Pancreas (tissue), 10 donors: ENCODE data around the gene TLX2. TPM values are rescaled to one million over a fixed set of nuclear protein-coding genes. Genes with fewer than 3 reads are reported as not detected.

Experiments used
- ATAC-seq, 4 donors: fragments of 200-7000 bp; cut with Tn5 transposase; one replicate each; pipeline versions ENCODE4 v1.8.0 to v1.9.1; 2020; ENCODE audit warnings: mild to moderate bottlenecking in 4 of 4, moderate library complexity in 4 of 4
- DNase-seq, 6 donors: peaks; one replicate each; pipeline ENCODE4 v3.0.0-alpha.2; 2020
- FAIRE-seq: peaks from 2 replicates; lab custom pipeline; 2012; peaks lifted over from hg19 to GRCh38; lab: Jason Lieb, UNC
- H3K27ac ChIP-seq, 4 donors: fragments of 200-600 bp; sonication (generic); 1 replicate in 3 of 4; 2 replicates in 1 of 4; pipeline versions ENCODE4 v1.5.0 to v1.8.0; 2020
- H3K27me3 ChIP-seq, 4 donors: fragments of 200-600 bp; one replicate each; pipeline ENCODE4 v1.8.0; 2021
- H3K36me3 ChIP-seq, 3 donors: fragments of 200-600 bp; sonication (generic) in 1 of 3; one replicate each; pipeline versions ENCODE4 v1.5.0 to v1.8.0; 2020 to 2021
- H3K4me1 ChIP-seq, 3 donors: fragments of 200-600 bp; one replicate each; pipeline ENCODE4 v1.8.0; 2021
- H3K4me3 ChIP-seq, 4 donors: fragments of 200-600 bp; sonication (generic) in 2 of 4; one replicate each; pipeline versions ENCODE4 v1.5.0 to v1.8.0; 2020 to 2021
- H3K9me3 ChIP-seq, 4 donors: fragments of 200-600 bp; one replicate each; pipeline ENCODE4 v1.8.0; 2021
- WGBS, 2 donors: extraction: QIAGEN DNeasy Blood & Tissue Kit; methylation state at CpG; one replicate each; pipeline ENCODE4 v1.1.7; 2013; 5-methylcytosine and 5-hydroxymethylcytosine counted together
- intact Hi-C, 3 donors: fragments of 100-400 bp; cut with DNase I; formaldehyde crosslinking; loops; one replicate each; pipeline versions ENCODE4 v1.11.1 to v1.14.2; 2022
- polyA plus RNA-seq, 2 donors: library from polyadenylated mRNA; stranded (reverse); fragments of 200-250 nt; gene quantifications; one replicate each; pipeline ENCODE4 v1.2.3, GENCODE V29; 2013
- total RNA-seq, 6 donors: library from RNA; stranded (reverse); fragmentation: NEBNext Ultra II Directional in 4 of 6; extraction: Animal tissue kit (Norgen Biotek cat#: 25700) in 4 of 6; gene quantifications; one replicate each; pipeline versions ENCODE4 v1.2.1 to v1.2.4, GENCODE V29; 2021 to 2023
- TF ChIP-seq, protein P1 (sequence below), 4 donors: fragments of 200-600 bp; sonication (generic) in 3 of 4; IDR thresholded peaks; one replicate each; pipeline versions ENCODE4 v1.5.0 to v1.8.0; 2021; ENCODE audit warnings: antibody characterized with exemption in 4 of 4
- donor health status: healthy with polysubstance abuse.
- donor health status: DM: no; HTN: no; CAD: no; lungs with moderate emphysema.
- donor health status: DM: no; HTN: no; CAD: no.
- donor health status: control.
- donor health status: control.
- donor health status: Bipolar disorder and iron deficiency.
- donor health status: DM: yes; HTN: yes; CAD: no.
- donor health status: DM: no; HTN: no; CAD: no.
- donor health status: DM: no; HTN: no; CAD: no.
- donor health status: DM: yes; HTN: yes; CAD: no.

The TLX2 gene
- total and polyA plus RNA-seq, 8 donors = 0.12 TPM; not detected in 7

DNA sequence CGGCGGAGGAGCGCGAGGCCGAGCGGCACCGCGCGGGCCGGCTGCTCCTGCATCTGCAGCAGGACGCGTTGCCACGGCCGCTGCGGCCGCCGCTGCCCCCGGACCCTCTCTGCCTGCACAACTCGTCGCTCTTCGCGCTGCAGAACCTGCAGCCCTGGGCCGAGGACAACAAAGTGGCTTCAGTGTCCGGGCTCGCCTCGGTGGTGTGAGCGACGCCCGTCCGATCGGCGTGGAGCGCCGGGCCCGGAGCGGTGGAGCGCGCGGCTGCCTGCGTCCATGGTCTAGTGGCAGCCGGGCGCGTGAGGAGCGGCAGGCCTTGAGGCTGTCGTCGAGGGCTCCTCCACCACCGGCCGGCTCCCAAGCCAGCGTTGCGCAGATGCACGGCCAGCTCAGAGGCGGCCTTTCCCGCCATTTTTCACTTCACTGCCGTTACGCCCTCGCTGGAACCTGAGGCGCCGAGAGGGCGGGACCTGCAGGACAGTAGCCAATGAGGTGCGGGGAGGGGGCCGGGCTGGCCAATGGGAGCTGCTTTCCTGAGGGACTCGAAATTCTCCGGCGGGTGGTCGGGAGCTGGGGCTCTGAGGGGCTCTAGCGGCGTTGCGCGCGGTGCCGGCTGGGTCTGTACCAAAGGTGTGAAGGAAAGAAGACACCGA lies 1.9 kb downstream of the TLX2 start:
- H3K27me3 ChIP-seq = peaks cover 0 to 86% (median 14%) of the 10 kb centered on the region in 4 donors
- no peaks in the 10 kb centered on the region for H3K36me3 ChIP-seq
- H3K27ac ChIP-seq = no peak overlapping the region
- 3 to 5% methylated on average over 65 to 72 of the region's 72 CpGs for WGBS, 2 donors
- intact Hi-C loops = no loop called here
- DNase-seq (peak; percentile 62 to 88 (median 72)), ATAC-seq (peak; percentile 84 to 97 (median 92)), FAIRE-seq (no peak)
- no peaks in the 10 kb centered on the region for H3K9me3 ChIP-seq
- TF ChIP-seq, protein P1, sequence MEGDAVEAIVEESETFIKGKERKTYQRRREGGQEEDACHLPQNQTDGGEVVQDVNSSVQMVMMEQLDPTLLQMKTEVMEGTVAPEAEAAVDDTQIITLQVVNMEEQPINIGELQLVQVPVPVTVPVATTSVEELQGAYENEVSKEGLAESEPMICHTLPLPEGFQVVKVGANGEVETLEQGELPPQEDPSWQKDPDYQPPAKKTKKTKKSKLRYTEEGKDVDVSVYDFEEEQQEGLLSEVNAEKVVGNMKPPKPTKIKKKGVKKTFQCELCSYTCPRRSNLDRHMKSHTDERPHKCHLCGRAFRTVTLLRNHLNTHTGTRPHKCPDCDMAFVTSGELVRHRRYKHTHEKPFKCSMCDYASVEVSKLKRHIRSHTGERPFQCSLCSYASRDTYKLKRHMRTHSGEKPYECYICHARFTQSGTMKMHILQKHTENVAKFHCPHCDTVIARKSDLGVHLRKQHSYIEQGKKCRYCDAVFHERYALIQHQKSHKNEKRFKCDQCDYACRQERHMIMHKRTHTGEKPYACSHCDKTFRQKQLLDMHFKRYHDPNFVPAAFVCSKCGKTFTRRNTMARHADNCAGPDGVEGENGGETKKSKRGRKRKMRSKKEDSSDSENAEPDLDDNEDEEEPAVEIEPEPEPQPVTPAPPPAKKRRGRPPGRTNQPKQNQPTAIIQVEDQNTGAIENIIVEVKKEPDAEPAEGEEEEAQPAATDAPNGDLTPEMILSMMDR (IDR thresholded peaks at IDR 0.05) = no peak
- H3K4me1 ChIP-seq = peaks cover 0 to 9% (median 0%) of the 10 kb centered on the region in 3 donors
- peak overlapping the region; percentile 2 to 45 (median 19) for H3K4me3 ChIP-seq

DNA sequence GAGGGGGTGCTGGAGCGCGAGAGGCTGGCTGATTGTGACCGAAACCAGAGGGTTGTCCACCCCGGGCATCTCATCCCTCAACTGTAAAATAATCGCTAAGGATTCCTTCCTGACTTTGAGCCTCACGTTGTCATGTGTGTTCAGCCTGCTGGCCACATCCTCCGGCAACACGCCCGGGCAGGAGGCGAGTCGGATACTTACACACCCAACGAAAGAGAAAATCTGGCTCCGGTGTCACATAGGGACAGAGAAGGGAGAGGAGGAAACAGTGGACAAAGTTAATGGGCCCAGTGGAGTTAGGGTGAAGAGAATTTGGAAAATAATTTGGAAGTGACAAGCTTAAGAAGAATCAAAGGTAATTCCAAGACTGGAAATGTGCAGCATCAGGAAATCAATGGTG lies 2.4 kb downstream of the TLX2 start:
- TF ChIP-seq, protein P1 (IDR thresholded peaks at IDR 0.05) = no peak
- DNase-seq (no peak), FAIRE-seq (no peak), ATAC-seq (no peak)
- WGBS, 2 donors = 67 to 72% methylated on average over 13 of the region's 13 CpGs
- Histone ChIP-seq H3K9me3 (no peaks in the 10 kb centered on the region), H3K36me3 (no peaks in the 10 kb centered on the region), H3K4me3 (peak overlapping the region in 1 of 4 donors; percentile 45), H3K27ac (no peak overlapping the region), H3K27me3 (peaks cover 0 to 85% (median 14%) of the 10 kb centered on the region in 4 donors), H3K4me1 (peaks cover 0 to 9% (median 0%) of the 10 kb centered on the region in 3 donors)
- intact Hi-C loops = no loop called here

DNA sequence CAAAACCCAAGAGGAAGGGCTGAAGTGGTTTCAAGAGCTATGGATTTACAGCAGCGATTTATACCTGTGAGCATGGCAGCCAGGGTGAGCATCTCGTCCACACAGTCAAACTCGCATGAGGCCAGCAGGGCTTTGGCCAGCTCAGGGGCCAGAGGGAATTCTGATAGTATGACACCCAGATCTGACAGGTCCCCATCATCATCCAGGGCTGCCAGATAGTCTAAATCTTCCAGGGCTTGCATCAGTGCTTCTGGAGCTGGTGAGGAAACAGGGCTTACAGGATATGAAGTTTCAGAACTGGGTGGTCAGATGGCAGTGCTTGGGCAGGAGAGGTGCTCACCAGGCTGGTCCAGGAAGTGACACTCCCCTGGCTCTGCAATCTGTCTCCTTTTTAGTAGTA lies 8.3 kb downstream of the TLX2 start:
- H3K27me3 ChIP-seq = peaks cover 0 to 32% (median 3%) of the 10 kb centered on the region in 4 donors
- no peak for FAIRE-seq

DNA sequence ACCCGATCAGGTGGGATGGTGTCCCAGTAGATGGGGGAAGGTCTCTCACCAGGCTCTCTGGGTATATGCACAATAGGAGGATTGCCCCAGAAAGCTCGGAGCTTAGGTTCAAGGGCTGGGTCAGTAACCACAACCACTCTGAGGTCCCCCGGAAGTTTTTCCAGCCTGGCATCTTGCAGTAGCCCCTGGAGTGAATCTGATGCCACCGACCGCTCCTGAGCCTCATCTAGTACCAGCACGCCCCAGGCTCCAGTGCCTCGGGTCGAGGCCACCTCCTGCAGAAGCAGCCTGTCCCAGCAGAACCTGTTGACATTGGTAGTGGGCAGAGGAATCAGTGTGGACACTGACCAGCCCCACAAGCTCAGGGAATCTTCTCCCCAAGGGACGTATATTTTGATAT lies 9.8 kb downstream of the TLX2 start:
- H3K36me3 ChIP-seq = peaks cover 0 to 13% (median 0%) of the 10 kb centered on the region in 3 donors
- H3K27ac ChIP-seq = no peak overlapping the region
- H3K4me3 ChIP-seq = no peak overlapping the region
- peaks cover 0 to 21% (median 3%) of the 10 kb centered on the region in 4 donors for H3K27me3 ChIP-seq
- no peaks in the 10 kb centered on the region for H3K9me3 ChIP-seq
- FAIRE-seq (no peak), ATAC-seq (no peak), DNase-seq (peak in 1 of 6 donors; percentile 40)
- TF ChIP-seq, protein P1 (IDR thresholded peaks at IDR 0.05) = no peak
- intact Hi-C loops = no loop called here
- H3K4me1 ChIP-seq = peaks cover 7 to 11% (median 7%) of the 10 kb centered on the region in 3 donors
- 63 to 78% methylated on average over 9 of the region's 9 CpGs for WGBS, 2 donors

More for the DNA sequence above, 8.3 kb downstream of the TLX2 start:
- H3K9me3 ChIP-seq = no peaks in the 10 kb centered on the region
- H3K4me3 ChIP-seq = no peak overlapping the region
- DNase-seq (peak in 1 of 6 donors; percentile 11), ATAC-seq (no peak)
- H3K4me1 ChIP-seq = no peaks in the 10 kb centered on the region
- H3K36me3 ChIP-seq = peaks cover 0 to 12% (median 0%) of the 10 kb centered on the region in 3 donors
- intact Hi-C loops = no loop called here
- H3K27ac ChIP-seq = no peak overlapping the region
- TF ChIP-seq, protein P1 (IDR thresholded peaks at IDR 0.05) = no peak
- WGBS, 2 donors = 54 to 74% methylated on average over 3 of the region's 3 CpGs
